Ectodermal cell (in vitro differentiated cells): ENCODE data around the gene PHF12.

Experiments used
- H3K27ac ChIP-seq: 2 replicates; pipeline ENCODE4 v1.7.0; 2013; ENCODE audit warnings: mild to moderate bottlenecking, low read depth, low read length; ENCODE audit not compliant: insufficient read depth, poor library complexity, severe bottlenecking
- H3K27me3 ChIP-seq: 2 replicates; pipeline ENCODE4 v1.7.0; 2013; ENCODE audit warnings: mild to moderate bottlenecking, low read length; ENCODE audit not compliant: insufficient read depth, control insufficient read depth, poor library complexity, severe bottlenecking
- H3K36me3 ChIP-seq: one replicate; pipeline ENCODE4 v1.7.0; 2013; ENCODE audit warnings: low read length; ENCODE audit not compliant: control insufficient read depth, insufficient read depth
- H3K4me1 ChIP-seq: one replicate; pipeline ENCODE4 v1.7.0; 2013; ENCODE audit warnings: low read length; ENCODE audit not compliant: control insufficient read depth, insufficient read depth
- H3K4me3 ChIP-seq: 2 replicates; pipeline ENCODE4 v1.7.0; 2013; ENCODE audit warnings: low read depth, low read length, control low read depth; ENCODE audit not compliant: insufficient read depth
- H3K9me3 ChIP-seq: 2 replicates; pipeline ENCODE4 v1.7.0; 2013; ENCODE audit warnings: mild to moderate bottlenecking, low read length, moderate library complexity; ENCODE audit not compliant: control insufficient read depth
- WGBS, 2 experiments: methylation state at CpG; one replicate each; pipeline ENCODE4 v1.1.7; 2013; ENCODE audit warnings: missing lambda C conversion rate in 2 of 2; 5-methylcytosine and 5-hydroxymethylcytosine counted together

The PHF12 gene

GRCh38 chr17:28916302-28916934, 34.9 kb downstream of the PHF12 start:
- Histone ChIP-seq H3K4me3 (no peak overlapping the region), H3K36me3 (peaks cover 81% of the 10 kb centered on the region), H3K27ac (no peak overlapping the region), H3K27me3 (no peaks in the 10 kb centered on the region), H3K9me3 (no peaks in the 10 kb centered on the region), H3K4me1 (no peaks in the 10 kb centered on the region)
- WGBS, 2 experiments: 76 to 79% methylated on average over 6 of the region's 6 CpGs

GRCh38 chr17:28912938-28913333, 38.4 kb downstream of the PHF12 start:
- WGBS, 2 experiments: 94 to 95% methylated on average over 6 of the region's 6 CpGs
- no peak overlapping the region for H3K4me3 ChIP-seq
- H3K27me3 ChIP-seq: no peaks in the 10 kb centered on the region
- H3K27ac ChIP-seq: no peak overlapping the region
- H3K4me1 ChIP-seq: peaks cover 4% of the 10 kb centered on the region
- peaks cover 86% of the 10 kb centered on the region for H3K36me3 ChIP-seq
- no peaks in the 10 kb centered on the region for H3K9me3 ChIP-seq

GRCh38 chr17:28912281-28912937, 38.9 kb downstream of the PHF12 start:
- no peaks in the 10 kb centered on the region for H3K27me3 ChIP-seq
- H3K27ac ChIP-seq: no peak overlapping the region
- 95 to 96% methylated on average over 20 of the region's 20 CpGs for WGBS, 2 experiments
- H3K4me1 ChIP-seq: peaks cover 4% of the 10 kb centered on the region
- H3K4me3 ChIP-seq: no peak overlapping the region
- H3K36me3 ChIP-seq: peaks cover 82% of the 10 kb centered on the region
- H3K9me3 ChIP-seq: no peaks in the 10 kb centered on the region

GRCh38 chr17:28911411-28912045, 39.8 kb downstream of the PHF12 start:
- WGBS, 2 experiments: 96 to 97% methylated on average over 13 of the region's 13 CpGs
- Histone ChIP-seq H3K36me3 (peaks cover 80% of the 10 kb centered on the region), H3K27me3 (no peaks in the 10 kb centered on the region), H3K4me3 (no peak overlapping the region), H3K4me1 (peaks cover 4% of the 10 kb centered on the region), H3K27ac (no peak overlapping the region), H3K9me3 (no peaks in the 10 kb centered on the region)

GRCh38 chr17:28910534-28910933, 40.8 kb downstream of the PHF12 start:
- Histone ChIP-seq H3K9me3 (no peaks in the 10 kb centered on the region), H3K27ac (no peak overlapping the region), H3K4me3 (no peak overlapping the region), H3K4me1 (peaks cover 4% of the 10 kb centered on the region), H3K36me3 (peaks cover 78% of the 10 kb centered on the region), H3K27me3 (no peaks in the 10 kb centered on the region)
- 80 to 89% methylated on average over 1 of the region's 1 CpG for WGBS, 2 experiments

GRCh38 chr17:28908640-28909167, 42.6 kb downstream of the PHF12 start:
- Histone ChIP-seq H3K9me3 (no peaks in the 10 kb centered on the region), H3K27ac (no peak overlapping the region), H3K4me3 (no peak overlapping the region), H3K27me3 (no peaks in the 10 kb centered on the region), H3K4me1 (peaks cover 4% of the 10 kb centered on the region), H3K36me3 (peaks cover 68% of the 10 kb centered on the region)
- WGBS, 2 experiments: 90 to 93% methylated on average over 6 of the region's 6 CpGs

- Histone ChIP-seq H3K4me3 (no peak overlapping the region), H3K36me3 (peaks cover 60% of the 10 kb centered on the region), H3K27ac (no peak overlapping the region), H3K4me1 (peaks cover 4% of the 10 kb centered on the region), H3K9me3 (no peaks in the 10 kb centered on the region), H3K27me3 (no peaks in the 10 kb centered on the region)
- 92% methylated on average over 3 of the region's 3 CpGs for WGBS, 2 experiments
These were observed 43.4 kb downstream of the PHF12 start for GRCh38 chr17:28907709-28908475.

- no peaks in the 10 kb centered on the region for H3K27me3 ChIP-seq
- no peak overlapping the region for H3K27ac ChIP-seq
- no peak overlapping the region for H3K4me3 ChIP-seq
- peaks cover 50% of the 10 kb centered on the region for H3K36me3 ChIP-seq
- no peaks in the 10 kb centered on the region for H3K9me3 ChIP-seq
- WGBS, 2 experiments: 94 to 95% methylated on average over 7 of the region's 7 CpGs
- peaks cover 4% of the 10 kb centered on the region for H3K4me1 ChIP-seq
These were observed 44.4 kb downstream of the PHF12 start for GRCh38 chr17:28906706-28907438.

GRCh38 chr17:28906276-28906675, 45.0 kb downstream of the PHF12 start:
- no peak overlapping the region for H3K4me3 ChIP-seq
- H3K4me1 ChIP-seq: peaks cover 4% of the 10 kb centered on the region
- H3K9me3 ChIP-seq: no peaks in the 10 kb centered on the region
- no peaks in the 10 kb centered on the region for H3K27me3 ChIP-seq
- 93 to 95% methylated on average over 9 of the region's 9 CpGs for WGBS, 2 experiments
- H3K36me3 ChIP-seq: peaks cover 44% of the 10 kb centered on the region
- no peak overlapping the region for H3K27ac ChIP-seq
